Measurements from ENCODE around the gene RB1.

The RB1 gene

DNA sequence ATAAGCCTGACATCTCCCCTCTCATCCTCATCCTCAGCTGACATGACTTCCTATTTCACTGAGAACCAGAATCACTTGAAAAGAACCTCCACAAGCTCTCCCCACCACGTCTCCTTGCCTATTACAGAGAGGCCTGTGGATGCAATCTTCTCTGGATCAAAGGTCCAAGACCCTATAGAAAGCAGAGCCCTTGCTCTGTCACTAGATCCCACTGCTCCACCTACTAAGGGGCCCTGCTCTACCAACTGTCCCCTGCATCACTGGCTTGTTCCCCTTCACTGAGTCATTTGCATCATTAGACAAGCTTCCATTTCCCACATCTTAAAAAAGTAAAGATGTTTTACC lies 188.5 kb downstream of the RB1 start:
- Histone ChIP-seq H3K27me3 (ENCODE audit: insufficient read depth, low read length) (no peaks in the 10 kb centered on the region), H3K4me3 (ENCODE audit: low read length) (no peak overlapping the region), H3K36me3 (ENCODE audit: insufficient read depth, low read depth, low read length) (peaks cover 16% of the 10 kb centered on the region; the same call in 1 of the 2 replicates), H3K9ac (ENCODE audit: low read depth, low read length) (no peak overlapping the region), H3K4me1 (ENCODE audit: insufficient read depth, low read length) (peaks cover 5% of the 10 kb centered on the region; the same call in 1 of the 2 replicates), H3K27ac (ENCODE audit: low read length) (no peak overlapping the region), H3K9me3 (ENCODE audit: insufficient read depth, low read depth, low read length) (peaks cover 9% of the 10 kb centered on the region)

DNA sequence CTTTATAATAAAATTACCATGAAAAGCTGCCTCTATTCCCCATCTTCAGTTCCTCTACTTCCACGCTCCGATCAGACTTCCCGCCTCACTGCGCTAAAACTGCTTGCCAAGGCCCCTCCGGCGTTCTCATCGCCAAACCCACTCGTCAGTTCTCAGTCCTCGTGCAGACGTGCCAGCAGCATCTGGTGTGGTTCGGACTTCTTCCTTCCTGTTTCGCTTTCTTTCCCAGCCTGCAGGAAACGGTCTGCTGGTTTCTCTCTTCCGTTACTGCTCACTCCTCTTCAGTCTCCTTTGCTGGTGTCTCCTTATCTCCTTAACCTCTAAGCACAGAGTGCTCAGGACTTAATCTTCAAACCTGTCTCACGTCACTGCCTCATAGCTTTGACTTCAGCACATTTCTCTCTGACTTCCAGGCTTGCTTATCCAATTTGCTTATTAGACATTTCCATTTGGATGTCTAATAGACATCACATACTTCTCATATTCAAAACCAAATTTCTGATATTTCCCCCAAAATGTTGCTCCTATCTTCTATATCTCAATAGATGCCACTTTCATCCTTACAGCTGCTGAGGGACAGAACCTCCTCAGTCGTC lies 189.0 kb downstream of the RB1 start:
- H3K9me3 ChIP-seq (ENCODE audit: insufficient read depth, low read depth, low read length): peaks cover 8% of the 10 kb centered on the region
- no peak overlapping the region for H3K27ac ChIP-seq (ENCODE audit: low read length)
- H3K36me3 ChIP-seq (ENCODE audit: insufficient read depth, low read depth, low read length): peaks cover 16% of the 10 kb centered on the region; the same call in 1 of the 2 replicates
- no peak overlapping the region for H3K4me3 ChIP-seq (ENCODE audit: low read length)
- H3K4me1 ChIP-seq (ENCODE audit: insufficient read depth, low read length): peaks cover 9% of the 10 kb centered on the region; the same call in 1 of the 2 replicates
- no peak overlapping the region for H3K9ac ChIP-seq (ENCODE audit: low read depth, low read length)
- H3K27me3 ChIP-seq (ENCODE audit: insufficient read depth, low read length): no peaks in the 10 kb centered on the region

DNA sequence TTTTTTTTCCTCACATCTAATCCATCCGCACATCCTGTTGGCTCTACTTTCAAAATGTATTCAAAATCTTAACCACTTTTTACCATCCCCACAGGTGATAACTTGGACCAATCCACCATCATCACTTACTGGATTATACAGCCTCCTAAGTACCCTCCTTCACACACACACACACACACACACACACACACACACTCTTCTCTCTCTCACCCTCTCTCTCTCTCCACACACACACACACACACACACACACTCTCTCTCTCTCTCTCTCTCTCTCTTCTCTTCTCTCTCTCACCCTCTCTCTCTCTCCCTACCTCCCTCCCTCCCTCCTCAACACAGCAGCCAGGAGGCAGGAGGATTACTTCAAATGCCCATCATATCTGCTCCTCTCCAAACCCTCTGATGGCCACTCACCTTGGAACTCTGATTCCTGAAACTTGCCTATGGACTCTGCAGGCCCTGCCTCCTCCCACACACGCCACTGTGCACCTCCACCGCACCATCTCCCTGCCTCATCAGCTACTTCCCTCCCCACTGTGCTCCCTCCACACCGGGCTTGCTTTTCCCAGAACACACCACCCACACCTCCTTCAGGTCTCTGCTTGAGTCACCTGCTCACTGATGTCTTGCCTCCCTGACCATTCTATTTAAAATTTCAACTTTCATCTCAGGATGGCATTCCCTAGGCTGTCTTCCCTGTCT lies 189.7 kb downstream of the RB1 start:
- Histone ChIP-seq H3K27me3 (ENCODE audit: insufficient read depth, low read length) (no peaks in the 10 kb centered on the region), H3K4me3 (ENCODE audit: low read length) (no peak overlapping the region), H3K27ac (ENCODE audit: low read length) (no peak overlapping the region), H3K4me1 (ENCODE audit: insufficient read depth, low read length) (peaks cover 13% of the 10 kb centered on the region; the same call in 1 of the 2 replicates), H3K9me3 (ENCODE audit: insufficient read depth, low read depth, low read length) (peaks cover 2% of the 10 kb centered on the region; the same call in 1 of the 2 replicates), H3K9ac (ENCODE audit: low read depth, low read length) (no peak overlapping the region), H3K36me3 (ENCODE audit: insufficient read depth, low read depth, low read length) (peaks cover 14% of the 10 kb centered on the region; the same call in 1 of the 2 replicates)

DNA sequence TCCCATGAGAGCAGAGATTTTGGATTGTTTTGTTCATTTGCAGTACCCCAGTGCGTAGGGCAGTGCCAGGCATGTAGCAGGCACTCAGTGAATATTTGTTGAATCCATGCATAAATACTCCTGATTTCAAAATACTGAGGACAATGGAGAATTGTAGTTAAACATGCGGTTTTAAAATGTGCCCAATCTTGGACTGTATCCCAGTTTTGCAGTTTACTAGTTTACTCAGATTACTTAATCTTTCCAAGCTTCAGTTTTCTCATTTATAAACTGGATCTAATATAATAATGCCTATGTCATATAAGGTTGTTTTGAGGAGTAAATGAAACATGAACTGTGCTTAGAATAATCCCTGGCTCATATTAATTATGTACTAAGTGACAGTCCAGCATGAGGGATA lies 190.3 kb downstream of the RB1 start:
- Histone ChIP-seq H3K4me3 (ENCODE audit: low read length) (no peak overlapping the region), H3K27ac (ENCODE audit: low read length) (no peak overlapping the region), H3K4me1 (ENCODE audit: insufficient read depth, low read length) (peaks cover 13% of the 10 kb centered on the region; the same call in 1 of the 2 replicates), H3K9me3 (ENCODE audit: insufficient read depth, low read depth, low read length) (no peaks in the 10 kb centered on the region), H3K27me3 (ENCODE audit: insufficient read depth, low read length) (no peaks in the 10 kb centered on the region), H3K36me3 (ENCODE audit: insufficient read depth, low read depth, low read length) (peaks cover 9% of the 10 kb centered on the region; the same call in 1 of the 2 replicates), H3K9ac (ENCODE audit: low read depth, low read length) (no peak overlapping the region)

DNA sequence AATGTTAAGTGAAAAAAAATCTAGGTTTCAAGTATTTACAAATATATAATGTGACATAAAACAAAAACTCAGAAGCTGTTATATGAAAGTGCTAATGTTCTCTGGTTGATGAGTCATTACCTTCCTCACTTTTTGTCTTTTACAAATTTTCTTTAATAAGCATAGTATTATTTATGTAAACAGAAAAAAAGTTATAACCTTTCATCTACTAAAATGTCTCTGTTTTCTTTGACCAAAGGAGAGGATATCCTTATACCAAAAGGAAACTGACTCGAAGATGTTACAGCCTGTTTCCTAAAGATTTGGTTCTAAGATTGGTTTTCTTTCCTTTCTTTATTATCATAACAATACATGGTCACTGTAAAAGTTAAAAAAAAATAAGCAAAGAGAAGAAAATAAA lies 191.3 kb downstream of the RB1 start:
- no peaks in the 10 kb centered on the region for H3K9me3 ChIP-seq (ENCODE audit: insufficient read depth, low read depth, low read length)
- H3K4me3 ChIP-seq (ENCODE audit: low read length): no peak overlapping the region
- no peaks in the 10 kb centered on the region for H3K27me3 ChIP-seq (ENCODE audit: insufficient read depth, low read length)
- no peak overlapping the region for H3K27ac ChIP-seq (ENCODE audit: low read length)
- H3K9ac ChIP-seq (ENCODE audit: low read depth, low read length): no peak overlapping the region
- H3K36me3 ChIP-seq (ENCODE audit: insufficient read depth, low read depth, low read length): peaks cover 2% of the 10 kb centered on the region; the same call in 1 of the 2 replicates
- peaks cover 13% of the 10 kb centered on the region; the same call in 1 of the 2 replicates for H3K4me1 ChIP-seq (ENCODE audit: insufficient read depth, low read length)

DNA sequence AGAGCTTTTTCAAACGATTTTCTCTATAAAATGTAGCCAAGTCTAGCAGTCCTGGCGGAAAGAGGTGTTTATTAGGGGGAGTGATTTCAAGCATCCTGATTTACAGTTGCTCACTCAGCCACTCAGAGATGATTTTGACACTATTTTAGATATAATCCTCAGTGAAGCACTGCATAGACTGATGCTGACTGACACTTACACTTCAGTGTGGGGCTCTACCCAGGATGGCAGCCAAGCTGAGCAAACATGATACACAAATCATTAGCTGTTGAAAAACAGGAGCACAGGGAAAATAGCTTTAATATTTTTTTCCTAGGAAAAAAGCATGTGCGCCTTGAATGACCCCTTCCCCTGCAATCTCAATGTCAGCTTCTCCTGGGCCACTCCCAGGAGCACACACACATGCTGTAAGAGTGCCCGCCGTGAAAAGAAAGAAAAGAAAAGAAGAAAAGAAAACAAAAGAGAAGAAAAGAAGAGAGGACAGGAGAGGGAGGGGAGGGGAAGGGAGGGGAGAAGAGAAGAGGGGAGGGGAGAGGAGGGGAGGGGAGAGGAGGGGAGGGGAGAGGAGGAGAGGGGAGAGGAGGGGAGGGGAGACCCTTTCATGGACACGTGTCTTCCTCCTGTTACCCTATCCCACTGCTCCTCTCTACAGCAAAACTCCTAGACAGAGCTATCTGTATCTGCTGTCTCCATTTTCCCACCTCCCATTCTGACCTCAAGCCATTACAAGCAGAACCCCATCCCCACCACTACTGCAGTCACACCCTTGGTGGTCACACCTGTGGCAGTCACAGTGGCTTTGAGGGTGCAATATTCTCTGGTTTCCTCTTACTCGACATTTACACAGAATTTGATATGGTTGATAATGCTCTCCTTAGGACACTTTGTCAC lies 193.0 kb downstream of the RB1 start:
- no peaks in the 10 kb centered on the region for H3K27me3 ChIP-seq (ENCODE audit: insufficient read depth, low read length)
- peak overlapping the region; percentile 45; the same call in 1 of the 2 replicates for H3K9ac ChIP-seq (ENCODE audit: low read depth, low read length)
- peaks cover 13% of the 10 kb centered on the region; the same call in 1 of the 2 replicates for H3K4me1 ChIP-seq (ENCODE audit: insufficient read depth, low read length)
- H3K27ac ChIP-seq (ENCODE audit: low read length): no peak overlapping the region
- peaks cover 9% of the 10 kb centered on the region; the same call in 1 of the 2 replicates for H3K36me3 ChIP-seq (ENCODE audit: insufficient read depth, low read depth, low read length)
- no peak overlapping the region for H3K4me3 ChIP-seq (ENCODE audit: low read length)
- no peaks in the 10 kb centered on the region for H3K9me3 ChIP-seq (ENCODE audit: insufficient read depth, low read depth, low read length)

DNA sequence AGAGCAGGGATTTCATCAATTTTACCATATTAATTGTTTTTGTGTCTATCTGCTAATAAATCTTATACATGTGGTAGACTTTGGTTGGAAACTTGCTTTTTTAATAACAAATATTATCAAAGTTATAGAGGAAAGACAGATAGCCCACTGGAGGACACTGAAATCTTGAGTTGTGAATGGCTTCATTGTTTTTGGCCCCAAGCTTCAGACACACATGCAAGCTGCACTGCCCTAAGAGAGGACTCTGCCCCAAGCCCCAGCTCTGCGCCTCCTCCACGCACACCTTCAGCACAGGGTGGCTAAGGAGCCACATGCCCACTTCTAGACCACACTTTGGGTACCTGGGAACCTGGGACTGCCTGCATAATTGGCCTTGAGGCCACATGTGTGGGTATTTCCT lies 194.1 kb downstream of the RB1 start:
- Histone ChIP-seq H3K27me3 (ENCODE audit: insufficient read depth, low read length) (no peaks in the 10 kb centered on the region), H3K4me1 (ENCODE audit: insufficient read depth, low read length) (peaks cover 13% of the 10 kb centered on the region; the same call in 1 of the 2 replicates), H3K36me3 (ENCODE audit: insufficient read depth, low read depth, low read length) (peaks cover 13% of the 10 kb centered on the region; the same call in 1 of the 2 replicates), H3K9ac (ENCODE audit: low read depth, low read length) (no peak overlapping the region), H3K4me3 (ENCODE audit: low read length) (no peak overlapping the region), H3K27ac (ENCODE audit: low read length) (no peak overlapping the region), H3K9me3 (ENCODE audit: insufficient read depth, low read depth, low read length) (no peaks in the 10 kb centered on the region)

DNA sequence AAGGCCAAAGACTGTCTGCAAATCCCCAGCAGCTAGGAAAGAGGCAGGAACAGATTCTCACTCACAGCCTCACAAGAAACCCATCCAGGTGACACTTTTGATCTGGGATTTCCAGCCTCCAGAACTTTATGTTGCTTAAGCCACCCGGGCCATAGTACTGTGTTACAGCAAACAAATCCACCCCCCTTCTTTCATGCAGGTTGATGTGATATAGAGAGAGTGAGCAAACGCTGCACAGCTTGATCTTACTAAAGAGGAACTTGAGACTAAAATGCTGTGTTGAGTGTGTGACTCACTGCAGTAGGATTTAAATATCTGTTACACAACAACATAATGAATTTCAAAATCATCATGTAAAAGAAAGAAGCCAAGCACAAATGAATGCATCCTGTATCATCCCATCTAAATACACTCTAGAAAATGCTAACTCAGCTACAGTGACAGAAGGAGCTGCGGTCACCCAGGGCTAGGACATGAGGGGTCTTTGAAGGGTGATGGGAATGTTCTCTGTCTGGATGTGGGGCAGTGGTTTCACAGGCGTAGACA lies 197.2 kb downstream of the RB1 start:
- Histone ChIP-seq H3K9me3 (ENCODE audit: insufficient read depth, low read depth, low read length) (no peaks in the 10 kb centered on the region), H3K27ac (ENCODE audit: low read length) (no peak overlapping the region), H3K9ac (ENCODE audit: low read depth, low read length) (no peak overlapping the region), H3K4me3 (ENCODE audit: low read length) (no peak overlapping the region), H3K36me3 (ENCODE audit: insufficient read depth, low read depth, low read length) (peaks cover 13% of the 10 kb centered on the region; the same call in 1 of the 2 replicates), H3K4me1 (ENCODE audit: insufficient read depth, low read length) (peaks cover 16% of the 10 kb centered on the region; the same call in 1 of the 2 replicates), H3K27me3 (ENCODE audit: insufficient read depth, low read length) (no peaks in the 10 kb centered on the region)

DNA sequence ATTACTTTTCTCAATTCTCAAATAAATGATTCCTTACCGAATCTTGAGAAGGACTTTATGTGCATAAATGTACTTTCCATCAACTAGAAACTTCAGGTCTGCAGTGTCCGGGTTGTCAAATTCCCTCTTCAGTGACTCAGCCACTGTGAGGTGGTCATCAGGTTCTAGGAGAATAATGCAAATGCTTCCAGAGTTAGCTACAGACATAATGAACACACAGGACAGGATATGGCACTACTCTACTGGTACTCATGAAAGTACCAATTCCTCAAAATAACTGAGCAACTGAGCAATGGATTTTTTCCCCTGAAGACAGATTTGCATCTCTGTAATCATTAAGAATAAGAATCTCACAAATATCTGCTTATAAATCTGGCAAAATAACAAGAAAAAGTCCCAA lies 198.2 kb downstream of the RB1 start:
- peaks cover 14% of the 10 kb centered on the region; the same call in 1 of the 2 replicates for H3K4me1 ChIP-seq (ENCODE audit: insufficient read depth, low read length)

DNA sequence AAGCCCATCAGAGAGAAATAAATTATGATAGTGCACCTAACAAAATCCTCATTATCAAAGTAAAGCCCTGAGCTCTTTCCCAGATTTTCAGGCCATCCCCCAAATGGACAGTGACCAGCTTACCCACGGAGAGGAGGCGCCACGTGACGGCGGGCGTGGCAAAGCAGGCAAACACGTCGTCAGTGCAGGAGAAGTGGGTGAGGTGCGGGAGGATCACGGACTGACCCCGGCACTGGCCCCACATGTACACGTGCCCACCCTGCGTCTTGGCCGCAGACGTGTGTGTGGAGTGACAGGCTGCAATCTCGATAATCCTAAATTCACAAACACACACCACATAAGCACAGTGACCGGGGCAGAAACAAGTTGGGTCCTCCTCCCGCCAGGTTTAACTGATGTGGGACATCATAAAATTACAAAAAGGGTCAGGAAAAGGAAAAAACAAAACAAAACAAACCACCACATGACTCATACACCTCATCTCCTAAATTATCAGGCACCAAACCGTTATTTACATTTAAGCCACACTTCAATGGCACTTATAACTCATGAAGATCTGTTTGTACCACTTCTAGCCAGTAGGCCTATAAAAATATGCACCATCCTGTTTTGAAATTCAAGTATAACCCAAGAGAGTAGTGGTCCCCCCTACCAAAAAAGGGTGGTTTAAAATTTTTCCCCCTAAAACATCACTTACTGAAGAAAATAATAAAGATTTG lies 199.2 kb downstream of the RB1 start:
- no peak overlapping the region for H3K4me3 ChIP-seq (ENCODE audit: low read length)
- no peak overlapping the region for H3K27ac ChIP-seq (ENCODE audit: low read length)
- H3K36me3 ChIP-seq (ENCODE audit: insufficient read depth, low read depth, low read length): peaks cover 13% of the 10 kb centered on the region; the same call in 1 of the 2 replicates
- H3K9ac ChIP-seq (ENCODE audit: low read depth, low read length): no peak overlapping the region
- H3K9me3 ChIP-seq (ENCODE audit: insufficient read depth, low read depth, low read length): no peaks in the 10 kb centered on the region
- peaks cover 5% of the 10 kb centered on the region; the same call in 1 of the 2 replicates for H3K4me1 ChIP-seq (ENCODE audit: insufficient read depth, low read length)
- no peaks in the 10 kb centered on the region for H3K27me3 ChIP-seq (ENCODE audit: insufficient read depth, low read length)

More for the DNA sequence above, 198.2 kb downstream of the RB1 start:
- Histone ChIP-seq H3K27ac (ENCODE audit: low read length) (no peak overlapping the region), H3K36me3 (ENCODE audit: insufficient read depth, low read depth, low read length) (peaks cover 13% of the 10 kb centered on the region; the same call in 1 of the 2 replicates), H3K4me3 (ENCODE audit: low read length) (no peak overlapping the region), H3K27me3 (ENCODE audit: insufficient read depth, low read length) (no peaks in the 10 kb centered on the region), H3K9me3 (ENCODE audit: insufficient read depth, low read depth, low read length) (no peaks in the 10 kb centered on the region), H3K9ac (ENCODE audit: low read depth, low read length) (no peak overlapping the region)

All from iPS-20b (cell line).